ENCODE results near the gene CENPVL2. TPM values are rescaled to one million over a fixed set of nuclear protein-coding genes. Genes with fewer than 3 reads are reported as not detected.

Gene CENPVL2
- total RNA-seq, 1 experiment from 2014 or later: 2.8 TPM

DNA sequence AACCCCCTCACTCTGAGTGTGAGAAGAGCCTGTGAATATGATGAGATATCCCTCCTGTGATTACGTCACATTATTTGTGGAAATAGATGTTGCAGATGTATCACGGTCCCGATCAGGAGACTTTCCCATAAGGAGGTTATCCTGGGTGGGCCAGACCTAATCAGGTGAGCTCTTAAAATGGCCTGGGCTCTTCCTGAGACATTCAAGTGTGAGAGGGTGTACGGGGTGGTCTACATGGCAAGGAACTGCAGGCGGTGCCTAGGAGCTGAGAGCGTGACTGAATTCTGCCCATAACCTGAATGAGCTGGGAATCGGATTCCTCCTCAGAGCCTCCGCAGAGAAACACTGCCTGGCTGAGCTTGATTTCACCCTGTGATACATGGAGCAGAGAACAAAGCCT lies 14.8 kb upstream of the CENPVL2 start:
- Histone ChIP-seq H3K79me2 (ENCODE audit: insufficient read depth, low read length) (no peaks in the 10 kb centered on the region), H3K27me3 (ENCODE audit: insufficient read depth, low read length) (no peaks in the 10 kb centered on the region), H4K91ac (ENCODE audit: insufficient read length, low read depth, low read length) (no peak overlapping the region), H3K4me1 (ENCODE audit: insufficient read depth, low read length) (no peaks in the 10 kb centered on the region), H4K8ac (replicated peaks; ENCODE audit: insufficient read length, low read depth, low read length) (no peak overlapping the region), H3K4ac (ENCODE audit: low read depth, low read length) (no peak overlapping the region), H2AK5ac (ENCODE audit: insufficient read length, low read length) (no peak overlapping the region), H3K18ac (ENCODE audit: insufficient read length, low read depth, low read length) (no peak overlapping the region), H2AFZ (ENCODE audit: low read length) (no peak overlapping the region), H3K27ac (ENCODE audit: insufficient read length, low read depth, low read length) (no peak overlapping the region), H3K9ac (ENCODE audit: extremely low read depth, insufficient read length, low read length) (no peak overlapping the region), H3K56ac (ENCODE audit: insufficient read length, low read depth, low read length) (no peak overlapping the region), H3T11ph (ENCODE audit: low read length) (no peak overlapping the region), H2BK15ac (ENCODE audit: low read depth, low read length) (no peak overlapping the region), H2BK5ac (ENCODE audit: insufficient read length, low read length) (no peak overlapping the region), H2BK120ac (ENCODE audit: low read depth, low read length, poor library complexity, severe bottlenecking) (no peak overlapping the region), H3K23ac (ENCODE audit: insufficient read length, low read depth, low read length) (no peak overlapping the region), H3K23me2 (ENCODE audit: insufficient read length, low read depth, low read length, poor library complexity, severe bottlenecking) (no peaks in the 10 kb centered on the region), H3K9me3 (ENCODE audit: control insufficient read depth, low read depth, low read length) (no peaks in the 10 kb centered on the region), H2BK20ac (ENCODE audit: low read depth, low read length, poor library complexity, severe bottlenecking) (no peak overlapping the region), H2BK12ac (ENCODE audit: insufficient read length, low read depth, low read length) (no peak overlapping the region), H4K20me1 (ENCODE audit: control insufficient read depth, insufficient read depth, insufficient read length) (no peaks in the 10 kb centered on the region), H4K5ac (ENCODE audit: insufficient read length, low read depth, low read length) (no peak overlapping the region), H3K4me2 (ENCODE audit: insufficient read depth, insufficient read length, low read length) (no peak overlapping the region), H3K14ac (ENCODE audit: insufficient read depth, low read length) (no peak overlapping the region), H3K79me1 (ENCODE audit: insufficient read depth, low read depth, low read length, poor library complexity, severe bottlenecking) (no peaks in the 10 kb centered on the region)
- no peak overlapping the region for H3K27ac Mint-ChIP-seq
- peaks cover 0 to 5% (median 0%) of the 10 kb centered on the region in 3 experiments; a peak in 3 of 7 replicates for H3K36me3 Mint-ChIP-seq (ENCODE audit: insufficient read depth in 1 of 3, low read depth in 3 of 3)
- H3K4me3 Mint-ChIP-seq: no peak overlapping the region
- H3K9me3 Mint-ChIP-seq: peaks cover 57 to 60% of the 10 kb centered on the region in 2 experiments
- WGBS (ENCODE audit: extremely low coverage, insufficient read length, low lambda C conversion rate): no CpG with 5 or more reads among the region's 8 CpGs
- H3K4me1 Mint-ChIP-seq: no peaks in the 10 kb centered on the region
- no peaks in the 10 kb centered on the region; the same call in 1 of the 2 replicates for H3K27me3 Mint-ChIP-seq (ENCODE audit: low read depth)
- TF ChIP-seq, protein P1, sequence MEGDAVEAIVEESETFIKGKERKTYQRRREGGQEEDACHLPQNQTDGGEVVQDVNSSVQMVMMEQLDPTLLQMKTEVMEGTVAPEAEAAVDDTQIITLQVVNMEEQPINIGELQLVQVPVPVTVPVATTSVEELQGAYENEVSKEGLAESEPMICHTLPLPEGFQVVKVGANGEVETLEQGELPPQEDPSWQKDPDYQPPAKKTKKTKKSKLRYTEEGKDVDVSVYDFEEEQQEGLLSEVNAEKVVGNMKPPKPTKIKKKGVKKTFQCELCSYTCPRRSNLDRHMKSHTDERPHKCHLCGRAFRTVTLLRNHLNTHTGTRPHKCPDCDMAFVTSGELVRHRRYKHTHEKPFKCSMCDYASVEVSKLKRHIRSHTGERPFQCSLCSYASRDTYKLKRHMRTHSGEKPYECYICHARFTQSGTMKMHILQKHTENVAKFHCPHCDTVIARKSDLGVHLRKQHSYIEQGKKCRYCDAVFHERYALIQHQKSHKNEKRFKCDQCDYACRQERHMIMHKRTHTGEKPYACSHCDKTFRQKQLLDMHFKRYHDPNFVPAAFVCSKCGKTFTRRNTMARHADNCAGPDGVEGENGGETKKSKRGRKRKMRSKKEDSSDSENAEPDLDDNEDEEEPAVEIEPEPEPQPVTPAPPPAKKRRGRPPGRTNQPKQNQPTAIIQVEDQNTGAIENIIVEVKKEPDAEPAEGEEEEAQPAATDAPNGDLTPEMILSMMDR (conservative IDR thresholded peaks at IDR 0.05): no peak
- peak; percentile 5 for DNase-seq

All from H9 (cell line).